MCF 10A (cell line): ENCODE data around the gene SIRT3. TPM values are rescaled to one million over a fixed set of nuclear protein-coding genes. Genes with fewer than 3 reads are reported as not detected.
A peak's percentile ranks its signal among the peaks of the same experiment; 100 is the strongest.

Experiments
- BruUV-seq: library from RNA; stranded (reverse); fragments of 400-500 nt; replicated peaks from 2 replicates; lab custom pipeline; 2021; lab: Mats Ljungman, UMichigan
- CTCF ChIA-PET: fragments of 300-600 bp; sonication (Branson Sonifier 250); formaldehyde crosslinking; extraction: SDS; loops from one replicate; lab custom pipeline; 2021; ENCODE audit warnings: antibody characterized with exemption, inconsistent platforms; lab: Yijun Ruan, JAX
- POLR2A ChIA-PET: fragments of 300-600, 350-650 bp; sonication (Branson Sonifier 250); formaldehyde crosslinking; extraction: SDS; loops from one replicate; lab custom pipeline; 2020; ENCODE audit warnings: antibody characterized with exemption, inconsistent platforms; lab: Yijun Ruan, JAX
- DNase-seq: peaks from one replicate; pipeline ENCODE4 v3.0.0-alpha.2; 2018; ENCODE audit not compliant: unreplicated experiment
- H3K27ac Mint-ChIP-seq: one replicate; pipeline ENCODE4 v1.8.0; 2022; ENCODE audit warnings: mild to moderate bottlenecking, low read depth, mixed read lengths; ENCODE audit not compliant: unreplicated experiment
- H3K27me3 Mint-ChIP-seq: one replicate; pipeline ENCODE4 v1.8.0; 2022; ENCODE audit warnings: mixed read lengths; ENCODE audit not compliant: insufficient read depth, unreplicated experiment
- H3K36me3 Mint-ChIP-seq: one replicate; pipeline ENCODE4 v1.8.0; 2022; ENCODE audit warnings: mild to moderate bottlenecking, moderate library complexity, mixed read lengths; ENCODE audit not compliant: insufficient read depth, unreplicated experiment
- H3K4me1 Mint-ChIP-seq: one replicate; pipeline ENCODE4 v1.8.0; 2022; ENCODE audit warnings: mixed read lengths; ENCODE audit not compliant: insufficient read depth, unreplicated experiment
- H3K4me3 Mint-ChIP-seq: one replicate; pipeline ENCODE4 v1.8.0; 2022; ENCODE audit warnings: mild to moderate bottlenecking, moderate library complexity, mixed read lengths; ENCODE audit not compliant: unreplicated experiment
- H3K9me3 Mint-ChIP-seq: one replicate; pipeline ENCODE4 v1.8.0; 2022; ENCODE audit warnings: mixed read lengths; ENCODE audit not compliant: unreplicated experiment
- intact Hi-C: fragments of 100-400 bp; cut with micrococcal nuclease; formaldehyde crosslinking; loops from 2 replicates; pipeline ENCODE4 v1.14.1; 2022
- total RNA-seq: library from RNA; stranded (reverse); gene quantifications from 2 replicates; pipeline ENCODE4 v1.2.3, GENCODE V29; 2022
- TF ChIP-seq, protein P1 (sequence below): fragments of 200-600 bp; IDR thresholded peaks from one replicate; pipeline ENCODE4 v1.8.0; 2022; ENCODE audit warnings: antibody characterized with exemption, mild to moderate bottlenecking; ENCODE audit not compliant: unreplicated experiment

SIRT3 gene
- total RNA-seq, 1 experiment from 2014 or later = 19.8 TPM

GRCh38 chr11:209275-210121 lies 26.6 kb downstream of the SIRT3 start:
- no peaks in the 10 kb centered on the region for H3K27me3 Mint-ChIP-seq
- peak overlapping the region; percentile 99 for H3K4me3 Mint-ChIP-seq
- CTCF ChIA-PET = interaction anchor here (0.9 to 2.5 kb wide), 5 partner anchors 10 to 155 kb away, joined by 3 to 8 read pairs (median 5); no protein-coding TSS in a partner anchor
- peaks cover 6% of the 10 kb centered on the region for H3K4me1 Mint-ChIP-seq
- peaks cover 55% of the 10 kb centered on the region for H3K36me3 Mint-ChIP-seq
- no TSS peak for BruUV-seq
- TF ChIP-seq, protein P1, sequence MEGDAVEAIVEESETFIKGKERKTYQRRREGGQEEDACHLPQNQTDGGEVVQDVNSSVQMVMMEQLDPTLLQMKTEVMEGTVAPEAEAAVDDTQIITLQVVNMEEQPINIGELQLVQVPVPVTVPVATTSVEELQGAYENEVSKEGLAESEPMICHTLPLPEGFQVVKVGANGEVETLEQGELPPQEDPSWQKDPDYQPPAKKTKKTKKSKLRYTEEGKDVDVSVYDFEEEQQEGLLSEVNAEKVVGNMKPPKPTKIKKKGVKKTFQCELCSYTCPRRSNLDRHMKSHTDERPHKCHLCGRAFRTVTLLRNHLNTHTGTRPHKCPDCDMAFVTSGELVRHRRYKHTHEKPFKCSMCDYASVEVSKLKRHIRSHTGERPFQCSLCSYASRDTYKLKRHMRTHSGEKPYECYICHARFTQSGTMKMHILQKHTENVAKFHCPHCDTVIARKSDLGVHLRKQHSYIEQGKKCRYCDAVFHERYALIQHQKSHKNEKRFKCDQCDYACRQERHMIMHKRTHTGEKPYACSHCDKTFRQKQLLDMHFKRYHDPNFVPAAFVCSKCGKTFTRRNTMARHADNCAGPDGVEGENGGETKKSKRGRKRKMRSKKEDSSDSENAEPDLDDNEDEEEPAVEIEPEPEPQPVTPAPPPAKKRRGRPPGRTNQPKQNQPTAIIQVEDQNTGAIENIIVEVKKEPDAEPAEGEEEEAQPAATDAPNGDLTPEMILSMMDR = no peak
- intact Hi-C loops = loop anchor here (2.0 to 5.0 kb wide), 2 partner anchors 27 to 238 kb away; partner anchors contain the start of genes PSMD13 and SIRT3
- H3K9me3 Mint-ChIP-seq = no peaks in the 10 kb centered on the region
- H3K27ac Mint-ChIP-seq = peak overlapping the region; percentile 99
- DNase-seq = no peak
- POLR2A ChIA-PET = interaction anchor here (0.6 to 5.9 kb wide), 16 partner anchors 9 to 600 kb away, joined by 3 to 136 read pairs (median 4); partner anchors contain the start of genes PSMD13, PTDSS2, RNH1 and RPLP2

DNA sequence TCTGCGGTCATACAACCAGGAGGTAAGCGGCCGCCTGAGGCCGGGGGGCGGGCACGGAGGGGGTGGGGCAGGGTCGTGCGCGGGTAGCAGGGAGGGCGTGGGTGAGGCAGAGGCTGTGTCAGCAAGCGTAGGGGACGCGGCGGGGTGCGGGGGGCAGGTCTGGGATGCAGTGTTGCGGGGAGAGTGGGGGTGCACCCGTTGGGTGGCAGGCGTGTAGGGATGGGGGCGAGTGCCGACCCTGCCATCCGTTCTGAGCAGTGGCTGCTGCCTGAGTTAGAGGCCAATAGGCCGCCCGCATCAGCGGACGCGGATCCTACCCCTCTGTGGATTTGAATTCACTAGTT lies 27.3 kb downstream of the SIRT3 start:
- peaks cover 49% of the 10 kb centered on the region for H3K36me3 Mint-ChIP-seq
- no peaks in the 10 kb centered on the region for H3K9me3 Mint-ChIP-seq
- H3K4me3 Mint-ChIP-seq = peak overlapping the region; percentile 99
- TF ChIP-seq, protein P1 = no peak
- DNase-seq = no peak
- peaks cover 6% of the 10 kb centered on the region for H3K4me1 Mint-ChIP-seq
- ChIA-PET POLR2A (interaction anchor here (0.7 to 5.9 kb wide), 18 partner anchors 8 to 360 kb away, joined by 3 to 136 read pairs (median 10); partner anchors contain the start of genes PKP3, PSMD13, PTDSS2 and RNH1), CTCF (interaction anchor here (1.1 to 2.5 kb wide), 4 partner anchors 10 to 156 kb away, joined by 3 to 8 read pairs (median 6); no protein-coding TSS in a partner anchor)
- peak overlapping the region; percentile 99 for H3K27ac Mint-ChIP-seq
- no peaks in the 10 kb centered on the region for H3K27me3 Mint-ChIP-seq
- intact Hi-C loops = loop anchor here (2.0 to 5.0 kb wide), 2 partner anchors 28 to 238 kb away; partner anchors contain the start of genes PSMD13 and SIRT3
- no TSS peak for BruUV-seq

DNA sequence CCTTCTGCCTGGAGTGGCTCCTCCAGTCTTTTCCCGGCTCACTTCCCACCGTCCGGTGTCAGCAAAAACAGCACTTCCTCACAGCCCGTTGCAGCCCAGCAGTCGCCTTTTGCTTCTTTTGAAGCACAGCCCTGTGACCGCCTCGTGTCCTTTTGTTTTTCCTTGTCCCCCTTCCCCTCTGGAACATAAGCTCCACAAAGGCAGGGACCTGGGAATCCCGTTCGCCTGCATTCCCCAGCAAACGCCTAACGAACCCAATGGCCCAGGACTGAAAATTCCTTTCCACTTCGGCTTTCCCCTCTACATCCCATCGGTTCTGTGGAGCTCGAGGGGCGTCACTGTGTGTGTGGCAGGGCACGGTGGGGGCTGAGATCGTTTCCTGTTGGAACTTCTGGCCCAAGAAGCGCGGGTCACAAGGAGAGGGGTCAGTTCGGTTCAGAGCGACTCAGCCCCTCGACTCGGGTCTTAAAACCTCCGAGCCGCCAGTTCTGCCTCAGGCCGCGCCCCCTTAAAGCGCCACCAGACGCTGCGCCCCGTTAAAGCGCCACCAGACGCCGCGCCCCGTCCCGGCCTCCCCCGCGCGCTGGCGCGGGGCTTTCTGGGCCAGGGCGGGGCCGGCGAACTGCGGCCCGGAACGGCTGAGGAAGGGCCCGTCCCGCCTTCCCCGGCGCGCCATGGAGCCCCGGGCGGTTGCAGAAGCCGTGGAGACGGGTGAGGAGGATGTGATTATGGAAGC lies 27.8 kb downstream of the SIRT3 start:
- Mint-ChIP-seq H3K27ac (peak overlapping the region; percentile 99), H3K9me3 (no peaks in the 10 kb centered on the region), H3K4me3 (peak overlapping the region; percentile 99), H3K4me1 (peaks cover 12% of the 10 kb centered on the region), H3K27me3 (no peaks in the 10 kb centered on the region), H3K36me3 (peaks cover 43% of the 10 kb centered on the region)
- ChIA-PET CTCF (interaction anchor here (0.7 to 2.5 kb wide), 6 partner anchors 29 to 1116 kb away, joined by 3 to 8 read pairs (median 4); partner anchors contain the start of gene PSMD13), POLR2A (interaction anchor here (0.7 to 5.9 kb wide), 21 partner anchors 8 to 568 kb away, joined by 3 to 136 read pairs (median 9); partner anchors contain the start of genes PHRF1, PKP3, PSMD13 and PTDSS2)
- no TSS peak for BruUV-seq
- peak; percentile 76 for DNase-seq
- intact Hi-C loops = loop anchor here (2.0 to 5.0 kb wide), 2 partner anchors 28 to 239 kb away; partner anchors contain the start of genes PSMD13 and SIRT3
- TF ChIP-seq, protein P1 = no peak
